Posterior cingulate gyrus (tissue), 11 donors: ENCODE measurements around the gene EFNA4.

ENCODE experiments used
- DNase-seq, 10 donors: peaks; one replicate each; pipeline versions ENCODE4 v3.0.0 to v3.0.0-alpha.2; 2020 to 2021; ENCODE audit warnings: mixed read lengths in 3 of 10
- intact Hi-C: fragments of 100-400 bp; cut with DNase I; formaldehyde crosslinking; loops from one replicate; pipeline ENCODE4 v1.15.1; 2023

The EFNA4 gene, protein sequence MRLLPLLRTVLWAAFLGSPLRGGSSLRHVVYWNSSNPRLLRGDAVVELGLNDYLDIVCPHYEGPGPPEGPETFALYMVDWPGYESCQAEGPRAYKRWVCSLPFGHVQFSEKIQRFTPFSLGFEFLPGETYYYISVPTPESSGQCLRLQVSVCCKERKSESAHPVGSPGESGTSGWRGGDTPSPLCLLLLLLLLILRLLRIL

DNA sequence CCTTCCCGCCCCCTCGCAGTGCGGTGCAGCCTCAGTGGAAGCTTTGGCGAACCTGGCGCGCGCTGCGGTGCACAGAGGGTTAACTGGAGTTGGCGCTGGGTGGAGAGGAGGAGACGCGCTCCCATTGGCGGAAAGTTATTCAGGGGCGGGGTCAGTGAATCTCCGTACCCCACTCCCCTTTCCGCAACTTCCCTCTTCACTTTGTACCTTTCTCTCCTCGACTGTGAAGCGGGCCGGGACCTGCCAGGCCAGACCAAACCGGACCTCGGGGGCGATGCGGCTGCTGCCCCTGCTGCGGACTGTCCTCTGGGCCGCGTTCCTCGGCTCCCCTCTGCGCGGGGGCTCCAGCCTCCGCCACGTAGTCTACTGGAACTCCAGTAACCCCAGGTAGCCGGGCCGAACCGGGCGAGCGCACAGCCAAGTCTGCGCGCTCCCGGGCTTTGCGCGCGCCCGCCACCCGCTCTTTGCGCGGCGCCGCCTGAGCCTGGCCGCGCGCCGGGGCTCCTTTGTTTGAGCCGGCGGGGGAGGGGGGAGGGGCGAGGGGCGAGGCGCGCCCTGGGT, at the start of gene EFNA4:
TSS of gene EFNA4 (plus strand) at position 191 of the 561 bp plus-strand sequence. CDS start at position 275, 84 bp downstream.
- intact Hi-C loops = loop anchor here (2.0 to 10.0 kb wide), 4 partner anchors 21 to 509 kb away; partner anchors contain the start of genes ADAR and UBE2Q1
- DNase-seq = peak in 7 of 10 donors; percentile 53 to 93 (median 67)

DNA sequence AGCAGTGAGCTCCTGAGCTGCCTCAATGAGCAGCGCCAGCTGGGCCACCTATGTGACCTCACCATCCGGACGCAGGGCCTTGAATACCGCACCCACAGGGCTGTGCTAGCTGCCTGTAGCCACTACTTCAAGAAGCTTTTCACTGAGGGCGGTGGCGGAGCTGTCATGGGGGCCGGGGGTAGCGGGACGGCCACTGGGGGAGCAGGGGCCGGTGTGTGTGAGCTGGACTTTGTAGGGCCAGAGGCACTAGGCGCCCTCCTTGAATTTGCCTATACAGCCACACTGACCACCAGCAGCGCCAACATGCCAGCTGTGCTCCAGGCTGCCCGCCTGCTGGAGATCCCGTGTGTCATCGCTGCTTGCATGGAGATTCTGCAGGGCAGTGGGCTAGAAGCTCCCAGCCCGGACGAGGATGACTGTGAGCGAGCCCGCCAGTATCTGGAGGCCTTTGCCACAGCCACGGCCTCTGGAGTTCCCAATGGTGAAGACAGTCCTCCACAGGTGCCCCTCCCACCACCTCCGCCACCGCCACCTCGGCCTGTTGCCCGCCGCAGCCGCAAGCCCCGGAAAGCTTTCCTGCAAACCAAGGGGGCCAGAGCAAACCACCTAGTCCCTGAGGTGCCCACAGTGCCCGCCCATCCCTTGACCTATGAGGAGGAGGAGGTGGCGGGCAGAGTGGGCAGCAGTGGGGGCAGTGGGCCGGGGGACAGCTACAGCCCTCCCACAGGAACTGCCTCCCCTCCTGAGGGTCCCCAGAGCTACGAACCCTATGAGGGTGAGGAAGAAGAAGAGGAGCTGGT, 48.6 kb upstream of the EFNA4 start:
- intact Hi-C loops = loop anchor here (5.0 kb wide), 1 partner anchor 53 kb away; the partner anchor contains the start of gene PYGO2
- DNase-seq = peak in 1 of 10 donors; percentile 59

DNA sequence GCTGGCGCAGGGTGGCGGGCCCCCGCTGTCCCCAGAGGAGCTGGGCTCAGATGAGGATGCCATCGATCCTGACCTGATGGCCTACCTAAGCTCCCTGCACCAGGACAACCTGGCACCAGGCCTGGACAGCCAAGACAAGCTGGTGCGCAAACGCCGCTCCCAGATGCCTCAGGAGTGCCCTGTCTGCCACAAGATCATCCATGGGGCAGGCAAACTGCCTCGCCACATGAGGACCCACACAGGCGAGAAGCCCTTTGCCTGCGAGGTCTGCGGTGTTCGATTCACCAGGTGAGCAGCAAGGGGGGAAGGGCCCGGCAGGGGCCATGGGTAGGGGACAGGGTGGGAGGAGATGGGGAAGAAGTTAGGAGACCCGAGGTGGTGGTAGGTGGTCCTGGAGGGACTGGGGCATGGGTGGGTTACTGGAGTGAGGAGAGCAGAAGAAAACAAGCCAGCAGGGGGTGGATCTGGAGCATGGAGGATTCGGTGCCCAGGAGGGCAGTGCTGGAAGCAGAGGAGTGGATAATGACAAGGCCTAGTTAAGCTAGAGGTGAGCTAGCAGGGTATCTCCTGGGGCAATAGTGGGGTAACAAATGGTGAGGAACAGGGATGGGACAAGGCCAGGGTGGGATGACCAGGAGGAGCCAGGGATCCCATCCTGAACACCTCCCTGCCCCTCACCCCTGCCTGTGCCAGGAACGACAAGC, 47.9 kb upstream of the EFNA4 start:
- intact Hi-C loops = loop anchor here (5.0 kb wide), 1 partner anchor 53 kb away; the partner anchor contains the start of gene PYGO2
- DNase-seq = no peak

DNA sequence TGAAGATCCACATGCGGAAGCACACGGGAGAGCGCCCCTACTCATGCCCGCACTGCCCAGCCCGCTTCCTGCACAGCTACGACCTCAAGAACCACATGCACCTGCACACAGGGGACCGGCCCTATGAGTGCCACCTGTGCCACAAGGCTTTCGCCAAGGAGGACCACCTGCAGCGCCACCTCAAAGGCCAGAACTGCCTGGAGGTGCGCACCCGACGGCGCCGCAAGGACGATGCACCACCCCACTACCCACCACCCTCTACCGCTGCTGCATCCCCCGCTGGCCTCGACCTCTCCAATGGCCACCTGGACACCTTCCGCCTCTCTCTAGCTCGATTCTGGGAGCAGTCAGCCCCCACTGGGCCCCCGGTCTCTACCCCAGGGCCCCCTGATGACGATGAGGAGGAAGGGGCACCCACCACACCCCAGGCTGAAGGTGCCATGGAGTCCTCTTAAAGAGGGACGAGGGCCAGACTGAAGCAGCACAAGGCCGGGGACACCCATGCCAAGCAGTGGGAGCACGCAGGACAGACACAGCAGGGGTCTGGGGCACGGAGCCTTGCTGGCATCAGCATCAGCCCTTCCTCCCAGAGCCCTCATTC, 47.2 kb upstream of the EFNA4 start:
- intact Hi-C loops = loop anchor here (5.0 kb wide), 1 partner anchor 54 kb away; the partner anchor contains the start of gene PYGO2
- DNase-seq = no peak

DNA sequence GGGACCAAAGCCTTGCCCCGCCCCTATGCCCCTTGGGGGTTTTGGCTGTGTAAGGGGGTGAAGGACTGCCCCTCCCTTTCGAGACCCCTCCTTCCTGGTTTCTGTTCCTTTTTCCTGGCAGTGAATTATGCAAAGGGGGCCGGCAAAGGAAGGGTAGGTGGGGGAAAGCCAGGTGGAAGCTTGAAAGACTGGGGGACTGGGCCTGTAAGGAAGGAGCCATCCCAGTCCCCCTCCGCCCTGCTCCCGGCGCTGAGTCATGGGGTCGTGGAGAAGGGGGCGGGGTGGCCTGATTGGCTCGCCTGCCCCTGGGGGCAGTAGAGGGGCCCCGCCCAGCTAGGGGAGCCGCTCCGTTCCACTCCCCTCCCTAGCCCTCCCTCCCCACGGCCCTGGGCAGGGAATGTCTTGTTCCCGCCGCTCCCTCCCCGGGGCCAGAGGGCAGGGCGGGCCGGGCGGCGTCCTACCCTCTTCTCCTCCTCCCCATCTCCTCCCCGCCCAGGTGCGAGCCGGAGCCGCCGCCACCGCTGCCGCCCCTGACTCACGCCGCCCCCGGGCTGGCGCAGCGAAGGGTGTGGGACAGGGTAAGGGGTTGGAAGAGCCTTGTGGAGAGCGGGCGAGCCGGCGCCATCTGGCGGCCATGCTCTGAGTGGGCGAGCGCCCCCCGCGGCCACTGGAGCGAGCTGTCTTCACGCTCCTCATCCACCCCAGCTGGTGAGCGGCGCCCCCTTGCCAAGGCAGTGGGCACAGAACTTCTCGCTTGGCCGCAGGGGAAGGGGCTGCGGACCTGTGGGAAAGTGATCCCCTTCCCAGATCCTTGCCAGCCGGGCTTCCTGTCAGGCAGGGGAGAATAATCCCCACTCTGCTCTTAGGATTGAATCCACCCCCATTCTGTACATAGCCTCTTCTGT, 46.2 kb upstream of the EFNA4 start:
- DNase-seq = peak; percentile 75 to 98 (median 88)
- intact Hi-C loops = loop anchor here (5.0 kb wide), 1 partner anchor 55 kb away; the partner anchor contains the start of gene PYGO2

DNA sequence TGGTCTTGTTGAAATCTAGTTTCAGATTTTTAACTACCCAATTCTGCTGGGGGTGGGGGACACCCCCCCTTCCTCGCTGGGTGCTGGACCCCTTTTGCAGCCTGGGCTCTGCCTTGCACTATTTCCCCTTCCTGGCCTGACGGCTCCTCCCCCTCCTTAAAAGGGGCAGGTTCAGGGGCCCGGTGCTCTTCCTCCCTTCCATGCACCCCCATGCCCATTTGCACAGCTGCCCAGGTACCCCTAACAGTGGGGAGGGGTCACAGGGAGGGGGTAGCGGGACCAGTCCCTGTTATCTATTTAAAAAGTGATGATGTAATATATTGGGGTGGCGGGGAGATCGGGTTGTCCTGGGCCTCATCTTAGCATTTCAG, 45.6 kb upstream of the EFNA4 start:
- intact Hi-C loops = loop anchor here (5.0 kb wide), 1 partner anchor 56 kb away; the partner anchor contains the start of gene PYGO2
- no peak for DNase-seq

DNA sequence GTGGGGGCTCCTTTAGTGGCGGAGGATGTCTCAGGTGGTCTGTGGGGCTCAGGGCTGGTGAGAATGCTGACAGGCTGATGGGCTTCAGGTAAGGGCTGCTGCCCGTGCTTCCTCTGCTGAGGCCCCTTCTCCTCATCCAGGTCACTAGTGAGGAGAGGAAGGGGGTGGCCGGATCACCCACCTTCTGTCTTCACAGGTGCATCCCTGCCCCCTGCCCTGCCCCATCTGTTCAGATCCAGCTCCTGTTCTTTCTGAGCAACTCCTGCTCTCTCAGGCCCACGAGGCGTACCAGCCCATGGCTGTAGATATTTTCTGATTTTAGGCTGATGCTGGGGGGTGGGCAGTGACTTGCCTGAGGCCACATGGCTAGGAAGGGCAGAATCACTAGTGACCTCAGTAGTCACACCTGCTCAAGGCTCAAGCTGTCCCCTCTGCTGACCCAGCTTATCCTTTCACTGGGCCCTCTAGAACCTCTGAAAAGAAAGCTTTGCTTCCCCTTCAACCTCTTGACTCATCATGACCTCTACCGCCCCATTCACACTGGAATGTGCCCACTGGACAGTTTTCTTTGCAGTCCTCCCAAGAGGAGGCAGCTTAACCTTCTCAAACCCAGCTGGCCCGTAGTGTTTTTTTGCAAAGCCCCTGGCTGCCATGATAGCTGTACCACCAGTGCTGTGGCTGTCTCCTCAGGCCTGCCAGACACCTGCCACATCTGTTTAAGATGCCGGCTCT, 44.8 kb upstream of the EFNA4 start:
- intact Hi-C loops = loop anchor here (5.0 kb wide), 1 partner anchor 56 kb away; the partner anchor contains the start of gene PYGO2
- DNase-seq = no peak

DNA sequence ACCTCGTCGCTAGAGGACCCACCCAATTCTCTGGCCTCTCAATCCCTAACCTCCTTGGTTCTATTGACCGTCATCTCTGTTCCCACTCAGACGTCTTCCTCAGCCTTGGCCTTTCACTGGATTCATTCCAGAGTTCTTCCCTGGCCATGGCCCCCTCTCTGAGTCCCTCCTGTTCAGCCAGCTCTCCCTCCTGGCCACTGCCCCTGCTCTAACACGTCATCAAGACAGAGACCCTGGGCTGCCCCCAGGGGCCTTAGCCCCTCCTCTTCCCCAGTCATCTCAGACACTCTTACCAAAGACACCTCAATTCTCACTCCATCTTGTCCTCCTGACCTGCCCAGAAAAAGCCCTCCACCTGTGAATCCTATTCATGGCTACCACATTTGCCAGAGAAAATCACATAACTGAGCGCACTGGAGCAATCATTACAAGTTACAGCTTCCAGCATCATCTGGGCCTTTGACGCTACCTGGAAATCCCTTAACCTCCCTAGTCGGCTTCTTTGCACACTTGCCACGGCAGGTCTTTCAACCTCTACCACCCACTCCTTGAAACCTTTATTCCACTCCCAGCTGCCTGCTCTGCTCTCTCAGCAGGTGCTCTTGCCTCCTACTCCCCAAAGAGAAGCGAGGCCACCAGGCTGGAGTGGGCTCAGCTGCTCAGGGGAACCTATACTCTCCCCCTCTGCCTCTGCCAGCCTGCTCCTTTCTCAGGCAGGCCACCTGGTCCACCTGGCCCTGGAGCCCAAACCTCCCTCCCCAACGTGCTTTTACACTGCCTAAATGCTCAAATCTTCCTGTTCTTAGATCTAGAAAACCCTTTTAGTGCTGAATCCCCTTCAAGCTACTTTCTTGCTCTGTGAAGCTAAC, 43.9 kb upstream of the EFNA4 start:
- intact Hi-C loops = loop anchor here (5.0 kb wide), 1 partner anchor 57 kb away; the partner anchor contains the start of gene PYGO2
- peak in 1 of 10 donors; percentile 36 for DNase-seq

DNA sequence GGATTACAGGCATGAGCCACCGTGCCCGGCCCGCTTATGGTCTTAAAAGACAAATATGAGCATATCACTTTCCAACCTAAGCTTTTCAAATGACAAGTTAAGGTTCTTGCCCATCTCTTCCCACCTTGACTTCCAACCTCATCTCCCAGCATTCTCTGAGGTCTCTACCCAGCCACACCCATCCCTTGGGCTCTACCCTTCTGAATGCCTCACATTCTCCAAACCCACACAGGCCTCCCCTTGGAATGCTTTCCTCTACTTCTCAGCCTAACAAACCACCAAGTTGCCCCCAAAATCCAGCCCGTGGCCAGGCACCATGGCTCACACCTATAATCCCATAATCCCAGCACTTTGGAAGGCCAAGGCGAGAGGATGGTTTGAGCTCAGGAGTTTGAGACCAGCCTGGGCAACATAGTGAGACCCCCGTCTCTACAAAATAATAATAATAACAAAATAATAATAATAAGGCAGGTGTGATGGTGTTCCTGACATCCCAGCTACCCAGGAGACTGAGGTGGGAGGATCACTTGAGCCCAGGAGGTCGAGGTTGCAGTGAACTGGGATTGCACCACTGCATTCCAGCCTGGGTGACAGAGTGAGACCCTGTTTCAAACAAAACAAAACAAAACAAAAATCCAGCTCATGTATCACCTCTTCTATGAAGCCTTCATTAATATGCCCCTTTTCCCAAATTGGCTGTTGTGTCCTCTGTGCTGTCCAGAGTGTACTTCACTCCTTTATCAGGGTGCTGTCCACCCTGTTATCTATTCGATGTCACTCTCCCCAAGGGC, 41.2 kb upstream of the EFNA4 start:
- intact Hi-C loops = no loop called here
- DNase-seq = no peak

DNA sequence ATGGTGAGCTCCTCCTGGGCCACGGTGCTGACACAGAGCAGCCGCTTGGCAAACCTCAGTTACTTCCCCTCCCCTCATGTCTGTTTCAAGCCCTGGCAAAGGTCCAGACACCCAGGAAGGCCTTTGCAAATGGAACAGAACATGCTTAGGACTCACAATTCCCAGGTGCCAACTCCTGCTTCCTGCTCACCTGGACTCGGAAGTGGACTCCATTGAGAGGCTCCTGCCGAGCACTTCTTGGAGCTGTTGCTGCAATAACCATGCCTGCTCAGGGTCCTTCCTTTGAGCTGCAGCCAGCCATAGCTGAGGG, 40.7 kb upstream of the EFNA4 start:
- no peak for DNase-seq
- intact Hi-C loops = no loop called here

DNA sequence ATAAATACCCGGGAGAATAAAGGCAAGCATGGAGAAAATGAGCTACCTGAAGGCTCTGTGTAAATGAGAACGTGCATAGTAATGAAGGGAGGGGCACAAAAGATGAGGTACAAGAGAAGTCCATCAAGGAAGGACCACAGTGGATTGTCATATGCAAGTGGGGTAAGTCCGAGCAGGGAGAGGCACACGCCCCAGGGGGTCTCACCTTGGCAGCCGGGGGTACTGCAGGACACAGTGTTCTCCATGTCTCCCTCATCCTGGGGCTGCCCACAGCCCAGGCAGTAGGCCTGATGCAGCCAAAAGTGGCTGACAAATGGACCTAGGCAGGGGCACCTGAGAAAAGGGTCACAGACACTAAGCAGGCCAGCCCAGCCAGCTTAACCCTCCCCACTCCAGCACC, 39.9 kb upstream of the EFNA4 start:
- no peak for DNase-seq
- intact Hi-C loops = no loop called here

DNA sequence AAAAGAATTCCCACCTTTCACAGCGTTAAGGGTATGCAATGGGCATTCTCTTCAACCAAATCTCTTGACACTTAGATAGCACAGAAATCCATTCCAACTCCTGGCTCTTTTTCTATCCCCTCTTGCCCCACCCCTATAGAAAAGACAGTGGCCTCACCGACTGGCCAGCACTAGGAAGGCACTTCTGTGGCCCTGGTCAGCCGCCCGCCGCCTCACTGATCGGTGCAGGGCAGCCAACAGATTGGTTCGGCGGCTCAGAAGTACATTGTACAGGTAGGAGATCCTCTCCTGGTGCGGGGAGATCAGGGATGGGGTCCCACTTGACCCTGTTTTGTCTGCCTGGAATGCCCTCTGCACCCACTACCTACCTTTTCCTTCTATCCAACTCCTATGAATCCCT, 39.2 kb upstream of the EFNA4 start:
- DNase-seq = no peak
- intact Hi-C loops = no loop called here

DNA sequence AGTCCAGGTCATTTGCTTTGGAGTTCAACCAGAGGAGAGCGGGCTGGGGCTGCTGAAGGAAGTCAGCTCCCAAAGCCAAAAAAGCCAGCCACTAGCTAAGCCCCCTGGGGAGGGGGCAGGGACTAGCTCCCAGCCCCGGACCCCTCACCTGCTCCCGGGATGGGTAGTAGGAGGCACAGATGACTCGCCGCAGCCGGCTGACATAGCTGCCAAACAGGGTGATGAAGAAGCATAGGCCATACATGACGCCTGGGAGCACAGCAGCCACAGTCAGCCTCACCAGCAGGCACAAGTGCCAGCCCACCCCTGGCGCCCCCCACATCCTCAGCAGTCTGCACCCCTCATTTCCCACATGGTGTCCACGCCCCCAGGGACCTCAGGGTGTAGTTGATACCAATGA, 37.4 kb upstream of the EFNA4 start:
- DNase-seq = no peak
- intact Hi-C loops = no loop called here

DNA sequence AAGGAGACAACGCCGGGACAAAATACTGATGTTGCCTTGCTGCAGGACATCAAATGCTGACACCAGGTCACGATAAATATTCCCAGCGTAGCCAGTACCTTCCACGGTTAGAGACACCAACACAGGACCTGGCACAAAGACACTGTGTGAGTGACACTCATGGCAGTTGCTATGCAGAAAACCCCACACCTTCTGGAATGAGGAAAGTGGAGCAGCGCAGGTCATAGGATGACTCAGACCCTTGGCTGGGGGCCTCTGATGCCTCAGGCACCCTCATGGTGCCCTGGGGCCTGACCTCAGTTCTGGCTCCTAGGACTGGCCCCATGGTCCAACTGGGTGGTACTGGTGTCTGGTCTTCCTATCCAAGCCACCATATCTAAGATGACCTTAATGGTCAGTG, 37.0 kb upstream of the EFNA4 start:
- no peak for DNase-seq
- intact Hi-C loops = no loop called here

DNA sequence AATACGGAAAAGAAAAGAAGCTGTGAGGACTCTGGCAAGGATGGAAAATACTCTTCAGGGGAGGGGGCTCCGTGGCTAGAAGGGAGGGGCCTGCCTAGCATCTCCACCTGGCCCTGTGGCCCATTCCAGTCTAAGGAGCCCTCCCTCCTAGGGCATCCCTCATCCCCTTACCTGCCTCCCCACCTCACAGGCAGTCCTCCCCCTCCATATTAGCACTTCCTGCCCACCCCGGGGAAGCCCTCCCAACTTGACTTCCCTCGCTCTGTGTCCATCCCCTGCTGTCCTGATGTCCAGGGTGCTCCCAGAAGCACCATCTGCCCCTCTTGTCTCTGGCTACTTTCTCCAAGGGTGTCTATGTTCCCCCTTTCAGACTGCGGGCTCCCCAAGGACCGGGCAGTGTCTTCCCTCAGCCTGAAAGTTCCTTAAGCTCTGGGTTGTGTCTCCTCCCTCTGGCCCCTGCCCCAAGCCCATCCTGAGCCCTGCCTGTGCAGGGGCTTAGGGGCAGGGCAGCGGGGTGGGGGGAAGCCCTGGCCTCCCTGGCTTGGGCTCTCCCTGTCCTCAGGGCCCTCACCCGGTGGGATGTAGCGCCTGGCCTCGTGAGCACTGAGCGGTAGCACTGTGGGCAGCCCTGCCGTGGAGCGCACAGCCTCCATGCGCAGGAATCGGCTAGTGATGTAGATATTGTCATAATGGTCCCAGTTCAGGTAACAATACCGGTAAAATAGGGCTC, 33.9 kb upstream of the EFNA4 start:
- DNase-seq = no peak
- intact Hi-C loops = no loop called here

DNA sequence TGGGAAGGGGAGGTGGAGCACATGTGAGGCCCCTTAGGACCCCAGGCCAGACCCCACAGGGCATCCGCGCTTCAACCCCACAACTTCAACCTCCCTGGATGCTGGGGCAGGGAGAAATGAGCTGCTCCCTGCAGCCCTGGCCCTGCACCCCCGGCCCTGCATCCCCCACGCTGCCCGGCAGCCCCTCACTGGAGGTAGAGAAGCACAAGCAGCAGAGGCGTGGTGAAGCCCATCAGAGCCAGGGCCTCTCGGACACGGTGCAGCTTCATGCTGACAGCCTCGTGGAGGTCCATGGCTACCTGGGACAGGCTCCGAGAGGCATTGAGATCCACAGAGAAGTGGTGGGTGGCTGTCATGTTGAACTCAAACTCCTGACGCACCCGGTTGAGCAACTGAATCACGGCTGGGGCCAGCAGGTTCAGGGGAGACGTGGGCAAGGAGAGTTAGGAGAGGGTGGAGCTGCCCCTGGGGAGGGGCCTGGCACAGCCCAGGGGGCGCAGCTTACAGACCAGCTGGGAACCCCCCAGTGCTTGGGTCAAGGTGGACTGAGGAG, 33.2 kb upstream of the EFNA4 start:
- intact Hi-C loops = no loop called here
- no peak for DNase-seq
